Measurements from ENCODE around the gene RIPOR2.
"Not testable (repeated sequence)": the region's sequence is repeated elsewhere in the genome, so short reads cannot be mapped to it uniquely, and the experiment has no call there.

RIPOR2 gene

DNA sequence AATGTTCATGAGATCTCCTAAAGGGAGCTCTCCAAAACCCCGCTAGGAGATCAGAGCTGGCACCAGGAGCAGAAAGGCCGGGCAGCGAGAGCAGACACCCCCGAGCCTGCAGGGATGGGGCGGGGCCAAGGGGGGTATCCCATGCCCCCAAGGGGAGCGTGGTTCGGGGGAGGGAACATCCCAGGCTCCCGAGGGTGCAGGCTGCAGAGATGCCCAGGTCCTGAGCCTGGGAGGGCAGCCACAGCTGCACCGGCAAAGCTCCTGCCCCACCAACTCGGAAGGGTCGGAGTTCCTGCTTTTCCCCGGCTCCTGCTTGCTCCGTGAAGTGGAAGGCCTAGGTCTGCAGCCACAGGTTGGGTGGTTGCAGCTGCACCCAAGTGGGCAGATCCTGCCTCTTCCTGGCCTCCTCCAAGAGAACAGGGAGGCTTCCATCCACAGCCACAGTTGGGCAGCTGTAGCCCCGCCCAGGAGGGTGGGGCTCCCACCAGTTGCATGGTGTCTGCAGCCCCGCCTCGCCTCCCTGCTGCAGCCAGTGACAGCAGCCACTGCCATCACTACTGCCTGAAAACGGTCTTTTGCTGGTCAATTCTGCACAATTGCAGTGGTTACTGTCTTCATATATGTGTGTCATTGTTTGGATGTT is 174.4 kb downstream of the RIPOR2 start:
- no peaks in the 10 kb centered on the region for H3K36me3 ChIP-seq (replicated peaks)
- no peaks in the 10 kb centered on the region for H3K9me3 ChIP-seq
- H3K27me3 ChIP-seq (ENCODE audit: low read depth), result no peaks in the 10 kb centered on the region
- no peaks in the 10 kb centered on the region for H3K4me1 ChIP-seq
- in situ Hi-C loops (cut with MboI; ENCODE audit: low sequenced_read_pairs), result no loop called here
- no peak overlapping the region for H3K4me3 ChIP-seq
- DNase-seq (ENCODE audit: low spot score in 2 of 2), result peak; percentile 22 to 67

DNA sequence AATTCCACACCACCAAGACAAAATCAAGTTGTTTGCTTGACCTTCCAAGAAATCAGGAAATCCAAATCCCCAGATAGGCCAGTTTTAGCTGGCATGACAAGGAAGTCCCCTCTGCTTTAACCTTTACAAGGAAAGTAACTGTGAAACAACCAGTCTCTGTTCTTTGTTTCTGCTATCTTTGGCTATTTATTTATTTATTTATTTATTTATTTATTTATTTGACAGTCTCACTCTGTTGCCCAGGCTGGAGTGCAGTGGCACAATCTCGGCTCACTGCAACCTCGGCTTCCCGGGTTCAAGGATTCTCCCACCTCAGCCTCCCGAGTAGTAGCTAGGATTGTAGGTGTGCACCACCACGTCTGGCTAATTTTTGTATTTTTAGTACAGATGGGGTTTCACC is 175.6 kb downstream of the RIPOR2 start:
- no peak for DNase-seq (ENCODE audit: low spot score in 2 of 2)
- Histone ChIP-seq H3K36me3 (replicated peaks) (no peaks in the 10 kb centered on the region), H3K27me3 (ENCODE audit: low read depth) (no peaks in the 10 kb centered on the region), H3K4me3 (no peak overlapping the region), H3K4me1 (no peaks in the 10 kb centered on the region), H3K9me3 (no peaks in the 10 kb centered on the region)
- in situ Hi-C loops (cut with MboI; ENCODE audit: low sequenced_read_pairs), result no loop called here

DNA sequence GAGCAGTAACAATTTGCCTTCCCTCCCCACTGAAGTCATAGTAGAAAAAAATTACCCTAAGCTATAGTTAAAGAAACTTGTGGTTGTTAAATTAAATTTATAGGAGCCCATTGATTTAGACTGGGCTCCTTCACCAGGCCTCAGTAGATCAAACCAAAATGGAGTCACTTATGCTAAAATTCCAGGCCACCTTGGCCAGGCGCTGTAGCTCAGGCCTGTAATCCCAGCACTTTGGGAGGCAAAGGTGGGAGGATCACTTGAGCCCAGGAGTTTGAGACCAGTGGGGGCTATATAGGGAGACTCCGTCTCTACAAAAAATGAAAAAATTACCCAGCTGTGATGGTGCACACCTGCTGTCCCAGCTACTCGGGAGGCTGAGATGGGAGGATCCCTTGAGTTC is 176.0 kb downstream of the RIPOR2 start:
- Histone ChIP-seq H3K4me3 (no peak overlapping the region), H3K9me3 (no peaks in the 10 kb centered on the region), H3K4me1 (no peaks in the 10 kb centered on the region), H3K36me3 (replicated peaks) (no peaks in the 10 kb centered on the region), H3K27me3 (ENCODE audit: low read depth) (no peaks in the 10 kb centered on the region)
- in situ Hi-C loops (cut with MboI; ENCODE audit: low sequenced_read_pairs), result no loop called here
- no peak for DNase-seq (ENCODE audit: low spot score in 2 of 2)

DNA sequence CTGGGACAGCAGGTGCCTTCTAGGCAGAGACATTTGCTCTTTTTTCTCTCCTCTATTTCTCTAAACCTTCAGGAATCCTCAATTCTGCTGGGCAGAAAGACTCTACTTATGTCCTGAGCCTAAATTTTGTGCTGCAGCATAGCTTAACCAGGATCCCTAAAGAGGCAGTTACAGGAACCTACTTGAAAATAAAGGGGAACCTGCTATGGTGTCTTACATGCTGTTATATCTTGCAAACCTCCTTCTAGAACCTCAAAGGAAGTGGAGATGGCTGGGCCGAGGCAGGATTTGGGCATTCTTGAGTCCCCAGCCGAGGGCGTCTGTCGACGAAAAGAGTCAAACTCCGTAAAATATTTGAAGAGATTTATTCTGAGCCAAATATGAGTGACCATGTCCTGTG is 178.1 kb downstream of the RIPOR2 start:
- Histone ChIP-seq H3K36me3 (replicated peaks) (no peaks in the 10 kb centered on the region), H3K4me1 (no peaks in the 10 kb centered on the region), H3K27me3 (ENCODE audit: low read depth) (no peaks in the 10 kb centered on the region), H3K9me3 (no peaks in the 10 kb centered on the region), H3K4me3 (no peak overlapping the region)
- in situ Hi-C loops (cut with MboI; ENCODE audit: low sequenced_read_pairs), result no loop called here
- no peak for DNase-seq (ENCODE audit: low spot score in 2 of 2)

DNA sequence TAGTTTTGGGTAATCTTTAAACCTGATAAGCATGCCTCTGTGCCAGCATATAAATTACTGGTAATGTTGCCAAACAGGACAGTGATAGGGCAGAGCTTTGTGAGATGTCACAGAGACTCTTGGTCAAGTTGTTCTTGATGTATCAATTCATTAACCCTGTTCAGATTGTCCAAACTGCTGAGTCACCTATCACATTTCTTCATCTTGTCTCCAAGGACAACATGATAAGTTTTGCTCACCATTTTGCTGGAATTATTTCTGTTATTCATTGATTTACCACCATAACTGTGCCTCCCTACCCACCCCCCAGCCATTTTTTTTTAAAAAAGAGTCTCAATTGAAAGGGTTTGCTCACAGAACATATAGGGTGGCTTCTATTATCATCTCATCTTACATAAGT is 180.5 kb downstream of the RIPOR2 start:
- H3K27me3 ChIP-seq (ENCODE audit: low read depth), result no peaks in the 10 kb centered on the region
- H3K4me3 ChIP-seq, result no peak overlapping the region
- DNase-seq (ENCODE audit: low spot score in 2 of 2), result no peak

DNA sequence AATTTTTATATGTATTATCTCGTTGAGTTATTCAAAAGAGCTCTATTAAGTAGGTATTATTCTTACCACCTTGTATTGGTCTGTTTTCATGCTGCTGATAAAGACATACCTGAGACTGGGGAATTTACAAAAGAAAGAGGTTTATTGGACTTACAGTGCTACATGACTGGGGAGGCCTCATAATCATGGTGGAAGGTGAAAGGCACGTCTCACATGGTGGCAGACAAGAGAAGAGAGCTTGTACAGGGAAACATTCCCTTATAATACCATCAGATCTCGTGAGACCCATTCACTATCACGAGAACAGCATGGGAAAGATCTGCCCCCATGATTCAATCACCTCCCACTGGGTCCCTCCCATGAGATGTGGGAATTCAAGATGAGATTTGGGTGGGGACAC is 181.4 kb downstream of the RIPOR2 start:
- DNase-seq (ENCODE audit: low spot score in 2 of 2); H3K27me3 ChIP-seq (ENCODE audit: low read depth); H3K4me1 ChIP-seq; in situ Hi-C loops (cut with MboI; ENCODE audit: low sequenced_read_pairs); H3K36me3 ChIP-seq (replicated peaks); H3K9me3 ChIP-seq; H3K4me3 ChIP-seq: not testable (repeated sequence)

More for the DNA sequence above, 180.5 kb downstream of the RIPOR2 start:
- Histone ChIP-seq H3K36me3 (replicated peaks) (no peaks in the 10 kb centered on the region), H3K4me1 (no peaks in the 10 kb centered on the region), H3K9me3 (no peaks in the 10 kb centered on the region)
- in situ Hi-C loops (cut with MboI; ENCODE audit: low sequenced_read_pairs), result no loop called here
